Breast epithelium (tissue), 3 donors: Measurements from ENCODE around the gene CPNE6.

Experiments
- POLR2AphosphoS5 ChIP-seq, 3 donors: sonication (generic); formaldehyde crosslinking; IDR thresholded peaks; one replicate each; pipeline ENCODE4 v1.6.1; 2017; ENCODE audit warnings: antibody characterized with exemption in 3 of 3
- TF ChIP-seq, protein P1 (sequence below), 3 donors: fragments of 450-650 bp; IDR thresholded peaks; one replicate each; pipeline ENCODE4 v1.5.1; 2016 to 2017; ENCODE audit warnings: antibody characterized with exemption in 3 of 3, mild to moderate bottlenecking in 3 of 3, moderate library complexity in 3 of 3

DNA sequence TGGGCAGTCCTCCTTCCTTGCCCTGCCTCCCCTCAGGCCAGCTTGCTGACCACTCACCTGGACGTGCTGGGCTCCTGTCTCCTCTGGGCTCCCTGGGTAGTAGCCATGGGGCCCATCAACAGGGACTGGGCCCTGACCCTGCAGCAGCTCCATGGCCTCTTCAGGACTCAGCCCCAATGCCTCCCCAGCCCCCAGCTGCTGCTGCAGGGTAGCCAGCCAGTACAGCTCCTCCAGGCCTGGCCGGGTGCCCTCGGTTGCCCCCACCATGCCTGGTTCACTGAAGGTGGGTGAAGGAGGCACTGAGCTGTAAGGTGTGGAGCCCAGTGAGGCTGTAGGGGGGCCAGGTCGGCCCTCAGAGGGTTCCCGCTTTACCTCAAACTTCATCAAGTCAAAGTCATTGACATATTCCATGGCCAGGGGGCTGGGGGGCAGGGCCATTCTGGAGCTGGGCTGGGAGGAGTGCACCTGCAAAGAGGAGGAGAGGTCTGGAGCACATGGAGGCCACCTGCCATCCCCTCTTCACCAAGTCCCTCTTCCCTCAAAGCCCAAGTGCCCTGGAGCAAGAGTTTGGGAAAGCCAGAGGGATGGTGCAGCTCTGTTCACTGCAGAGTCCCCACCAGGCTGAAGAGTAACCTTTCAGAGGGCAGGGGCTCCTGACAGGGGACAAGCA, 11.2 kb downstream of the CPNE6 start:
- no peak for TF ChIP-seq POLR2AphosphoS5 (IDR thresholded peaks at IDR 0.05)
- TF ChIP-seq, protein P1, sequence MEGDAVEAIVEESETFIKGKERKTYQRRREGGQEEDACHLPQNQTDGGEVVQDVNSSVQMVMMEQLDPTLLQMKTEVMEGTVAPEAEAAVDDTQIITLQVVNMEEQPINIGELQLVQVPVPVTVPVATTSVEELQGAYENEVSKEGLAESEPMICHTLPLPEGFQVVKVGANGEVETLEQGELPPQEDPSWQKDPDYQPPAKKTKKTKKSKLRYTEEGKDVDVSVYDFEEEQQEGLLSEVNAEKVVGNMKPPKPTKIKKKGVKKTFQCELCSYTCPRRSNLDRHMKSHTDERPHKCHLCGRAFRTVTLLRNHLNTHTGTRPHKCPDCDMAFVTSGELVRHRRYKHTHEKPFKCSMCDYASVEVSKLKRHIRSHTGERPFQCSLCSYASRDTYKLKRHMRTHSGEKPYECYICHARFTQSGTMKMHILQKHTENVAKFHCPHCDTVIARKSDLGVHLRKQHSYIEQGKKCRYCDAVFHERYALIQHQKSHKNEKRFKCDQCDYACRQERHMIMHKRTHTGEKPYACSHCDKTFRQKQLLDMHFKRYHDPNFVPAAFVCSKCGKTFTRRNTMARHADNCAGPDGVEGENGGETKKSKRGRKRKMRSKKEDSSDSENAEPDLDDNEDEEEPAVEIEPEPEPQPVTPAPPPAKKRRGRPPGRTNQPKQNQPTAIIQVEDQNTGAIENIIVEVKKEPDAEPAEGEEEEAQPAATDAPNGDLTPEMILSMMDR (IDR thresholded peaks at IDR 0.05): no peak
